Liver (tissue), 9 donors: Measurements from ENCODE around the gene ARSB. TPM values are rescaled to one million over a fixed set of nuclear protein-coding genes. Genes with fewer than 3 reads are reported as not detected.

Experiments
- DNase-seq: peaks from one replicate; pipeline ENCODE4 v3.0.0-alpha.2; 2017; ENCODE audit warnings: low spot score
- H3K27ac ChIP-seq, 2 donors: one replicate each; pipeline ENCODE4 v1.7.0; 2013; ENCODE audit warnings: inconsistent platforms in 2 of 2, low read length in 2 of 2, control low read depth in 1 of 2, low read depth in 1 of 2, mild to moderate bottlenecking in 1 of 2
- H3K27me3 ChIP-seq, 4 donors: one replicate each; pipeline versions ENCODE4 v1.6.1 to v1.7.0; 2013; ENCODE audit warnings: low read length in 3 of 4, inconsistent platforms in 1 of 4, mild to moderate bottlenecking in 1 of 4, moderate library complexity in 1 of 4; ENCODE audit not compliant: control insufficient read depth in 4 of 4, insufficient read depth in 4 of 4
- H3K36me3 ChIP-seq, 4 donors: one replicate each; pipeline versions ENCODE4 v1.6.1 to v1.7.0; 2013; ENCODE audit warnings: low read length in 3 of 4, mild to moderate bottlenecking in 3 of 4, low read depth in 1 of 4, moderate library complexity in 1 of 4; ENCODE audit not compliant: control insufficient read depth in 4 of 4, insufficient read depth in 3 of 4
- H3K4me1 ChIP-seq, 4 donors: one replicate each; pipeline versions ENCODE4 v1.6.1 to v1.7.0; 2013; ENCODE audit warnings: low read length in 3 of 4, mild to moderate bottlenecking in 3 of 4, moderate library complexity in 1 of 4; ENCODE audit not compliant: control insufficient read depth in 4 of 4, insufficient read depth in 4 of 4
- H3K4me3 ChIP-seq, 3 donors: one replicate each; pipeline versions ENCODE4 v1.6.1 to v1.7.0; 2013; ENCODE audit warnings: low read length in 3 of 3, control low read depth in 1 of 3, low read depth in 1 of 3, mild to moderate bottlenecking in 1 of 3
- H3K9ac ChIP-seq, 2 donors: one replicate each; pipeline ENCODE4 v1.7.0; 2013; ENCODE audit warnings: low read length in 2 of 2, mild to moderate bottlenecking in 2 of 2, moderate library complexity in 2 of 2, control low read depth in 1 of 2, low read depth in 1 of 2
- H3K9me3 ChIP-seq, 4 donors: one replicate each; pipeline versions ENCODE4 v1.6.1 to v1.7.0; 2013; ENCODE audit warnings: low read length in 3 of 4; ENCODE audit not compliant: control insufficient read depth in 4 of 4
- ATF3 ChIP-seq: IDR thresholded peaks from 2 replicates; pipeline ENCODE4 v1.6.1; 2016; ENCODE audit warnings: antibody characterized with exemption
- CTCF ChIP-seq: fragments of 150-350 bp; IDR thresholded peaks from 2 replicates; pipeline ENCODE4 v1.5.1; 2017; ENCODE audit warnings: improper control_type of control experiment, low read depth, low read length; ENCODE audit not compliant: missing input control
- EGR1 ChIP-seq, 2 donors: IDR thresholded peaks; 2 replicates each; pipeline ENCODE4 v1.6.1; 2016 to 2018; ENCODE audit warnings: antibody characterized with exemption in 2 of 2, low read depth in 2 of 2
- FOXA1 ChIP-seq: IDR thresholded peaks from 2 replicates; pipeline ENCODE4 v1.6.1; 2016; ENCODE audit warnings: antibody characterized with exemption
- FOXA2 ChIP-seq: IDR thresholded peaks from 2 replicates; pipeline ENCODE4 v1.6.1; 2016; ENCODE audit warnings: antibody characterized with exemption
- GABPA ChIP-seq, 2 donors: IDR thresholded peaks in 1 of 2; conservative IDR thresholded peaks in 1 of 2; 2 replicates each; pipeline ENCODE4 v1.6.1; 2016; ENCODE audit warnings: antibody characterized with exemption in 2 of 2, mild to moderate bottlenecking in 1 of 2, moderate library complexity in 1 of 2
- HNF4A ChIP-seq, 2 donors: conservative IDR thresholded peaks; 2 replicates each; pipeline ENCODE4 v1.6.1; 2016; ENCODE audit warnings: antibody characterized with exemption in 2 of 2, mild to moderate bottlenecking in 2 of 2
- HNF4G ChIP-seq: IDR thresholded peaks from 2 replicates; pipeline ENCODE4 v1.6.1; 2016; ENCODE audit warnings: antibody characterized with exemption
- MAX ChIP-seq: IDR thresholded peaks from 2 replicates; pipeline ENCODE4 v1.6.1; 2016; ENCODE audit warnings: antibody characterized with exemption
- NR2F2 ChIP-seq: IDR thresholded peaks from 2 replicates; pipeline ENCODE4 v1.6.1; 2016; ENCODE audit warnings: antibody characterized with exemption
- RAD21 ChIP-seq, 2 donors: IDR thresholded peaks; 2 replicates each; pipeline ENCODE4 v1.6.1; 2016; ENCODE audit warnings: antibody characterized with exemption in 2 of 2, mild to moderate bottlenecking in 2 of 2
- REST ChIP-seq: IDR thresholded peaks from 2 replicates; pipeline ENCODE4 v1.6.1; 2016; ENCODE audit warnings: antibody characterized with exemption, mild to moderate bottlenecking
- RXRA ChIP-seq, 2 donors: IDR thresholded peaks; 2 replicates each; pipeline ENCODE4 v1.6.1; 2017 to 2018; ENCODE audit warnings: antibody characterized with exemption in 2 of 2, mild to moderate bottlenecking in 1 of 2
- TAF1 ChIP-seq: conservative IDR thresholded peaks from 2 replicates; pipeline ENCODE4 v1.6.1; 2016; ENCODE audit warnings: antibody characterized with exemption, mild to moderate bottlenecking
- YY1 ChIP-seq: IDR thresholded peaks from 2 replicates; pipeline ENCODE4 v1.6.1; 2016; ENCODE audit warnings: antibody characterized with exemption, mild to moderate bottlenecking
- ZBTB33 ChIP-seq: IDR thresholded peaks from 2 replicates; pipeline ENCODE4 v1.6.1; 2016; ENCODE audit warnings: antibody characterized with exemption
- WGBS: extraction: QIAGEN DNeasy Blood & Tissue Kit; methylation state at CpG from one replicate; pipeline ENCODE4 v1.1.7; 2013; 5-methylcytosine and 5-hydroxymethylcytosine counted together
- polyA plus RNA-seq, 2 donors: library from polyadenylated mRNA; stranded (reverse) in 1 of 2; unstranded in 1 of 2; fragments of 200-250 nt in 1 of 2; fragments of >200 nt in 1 of 2; fragmentation: Nextera tagmentation in 1 of 2; extraction: Ambion mirVana in 1 of 2; gene quantifications; one replicate each; pipeline versions ENCODE4 v1.2.1 to v1.2.3, GENCODE V29; 2013 to 2015
- total RNA-seq, 2 donors: library from RNA; depleted of rRNA; stranded (reverse); fragments of >200 nt; gene quantifications; one replicate each; pipeline ENCODE4 v1.2.3, GENCODE V29; 2014
- donor health status: healthy.
- donor health status: healthy.
- donor health status: healthy.
- donor health status: healthy.
- donor health status: healthy.

The ARSB gene
- total and polyA plus RNA-seq, 4 donors, result 3.5 to 26.2 (median 8.7) TPM

GRCh38 chr5:78837836-78838235 is 147.3 kb downstream of the ARSB start:
- no peak overlapping the region for H3K9ac ChIP-seq
- 98% methylated on average over 5 of the region's 5 CpGs for WGBS
- H3K27ac ChIP-seq, result no peak overlapping the region
- peaks cover 0 to 4% (median 0%) of the 10 kb centered on the region in 4 donors for H3K36me3 ChIP-seq
- H3K4me3 ChIP-seq, result no peak overlapping the region
- TF ChIP-seq EGR1 (IDR thresholded peaks at IDR 0.05; ENCODE audit: low read depth in 2 of 2) (no peak), TAF1 (no peak), NR2F2 (no peak), YY1 (no peak), HNF4G (no peak), GABPA (IDR thresholded peaks at IDR 0.05 in 1 of 2, conservative IDR thresholded peaks at IDR 0.05 in 1 of 2) (no peak), MAX (no peak)
- DNase-seq, result no peak
- H3K27me3 ChIP-seq, result no peaks in the 10 kb centered on the region
- H3K9me3 ChIP-seq, result no peaks in the 10 kb centered on the region
- no peaks in the 10 kb centered on the region for H3K4me1 ChIP-seq

- Histone ChIP-seq H3K4me3 (no peak overlapping the region), H3K36me3 (peaks cover 0 to 4% (median 1%) of the 10 kb centered on the region in 4 donors), H3K27ac (no peak overlapping the region), H3K4me1 (peaks cover 0 to 6% (median under 1%) of the 10 kb centered on the region in 4 donors), H3K27me3 (no peaks in the 10 kb centered on the region), H3K9ac (no peak overlapping the region), H3K9me3 (no peaks in the 10 kb centered on the region)
- TF ChIP-seq REST, result no peak
- no peak for TF ChIP-seq NR2F2
- TF ChIP-seq ZBTB33, result no peak
- TF ChIP-seq ATF3, result no peak
- TF ChIP-seq MAX, result no peak
- no peak for TF ChIP-seq RXRA (IDR thresholded peaks at IDR 0.05)
- TF ChIP-seq CTCF, result no peak
- no peak for TF ChIP-seq YY1
- TF ChIP-seq RAD21 (IDR thresholded peaks at IDR 0.05), result no peak
- TF ChIP-seq FOXA2, result no peak
- TF ChIP-seq GABPA (IDR thresholded peaks at IDR 0.05 in 1 of 2, conservative IDR thresholded peaks at IDR 0.05 in 1 of 2), result no peak
- no peak for TF ChIP-seq HNF4G
- TF ChIP-seq HNF4A (conservative IDR thresholded peaks at IDR 0.05), result no peak
- no peak for TF ChIP-seq FOXA1
- 97% methylated on average over 9 of the region's 9 CpGs for WGBS
- no peak for DNase-seq
Measured at GRCh38 chr5:78835176-78835575, 149.9 kb downstream of the ARSB start.
